GM18909 (cell line): ENCODE results near the gene KCTD16.

Experiments
- ATAC-seq: cut with Tn5 transposase; IDR thresholded peaks from one replicate; pipeline ENCODE4 v1.9.1; 2021; ENCODE audit warnings: mild to moderate bottlenecking; ENCODE audit not compliant: unreplicated experiment, poor library complexity

Gene KCTD16

DNA sequence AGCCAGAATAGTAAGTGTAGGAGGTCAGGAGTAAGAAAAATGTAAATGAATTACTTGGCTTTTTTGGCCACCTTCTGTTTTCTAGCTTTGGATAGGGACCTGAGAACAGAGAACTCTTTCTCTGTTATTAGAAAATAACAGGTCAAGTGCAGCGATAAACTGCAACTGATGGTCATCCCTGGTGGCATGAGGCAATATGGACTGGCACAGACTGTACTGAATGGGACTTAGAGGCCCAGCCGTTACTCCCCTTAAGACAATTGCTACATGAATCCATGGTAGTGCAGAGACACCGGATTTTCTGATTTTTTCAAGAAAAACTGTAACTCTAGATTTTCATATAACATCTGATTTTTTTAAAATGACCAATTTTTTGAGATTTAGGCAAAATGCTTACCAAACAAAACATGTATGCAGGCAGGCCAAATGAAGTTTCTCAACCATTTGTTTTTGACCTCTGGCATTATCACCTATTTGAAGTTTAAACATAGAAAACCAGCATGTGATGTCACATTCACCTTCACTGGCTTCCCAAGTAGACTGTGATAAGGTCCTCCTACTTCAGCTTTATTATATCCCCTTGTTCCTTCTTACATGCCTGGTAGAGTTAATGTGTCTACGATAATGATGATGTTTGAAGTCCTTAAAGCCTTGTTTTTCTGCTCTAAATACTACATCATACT is 262.6 kb downstream of the KCTD16 start:
- ATAC-seq: no peak

DNA sequence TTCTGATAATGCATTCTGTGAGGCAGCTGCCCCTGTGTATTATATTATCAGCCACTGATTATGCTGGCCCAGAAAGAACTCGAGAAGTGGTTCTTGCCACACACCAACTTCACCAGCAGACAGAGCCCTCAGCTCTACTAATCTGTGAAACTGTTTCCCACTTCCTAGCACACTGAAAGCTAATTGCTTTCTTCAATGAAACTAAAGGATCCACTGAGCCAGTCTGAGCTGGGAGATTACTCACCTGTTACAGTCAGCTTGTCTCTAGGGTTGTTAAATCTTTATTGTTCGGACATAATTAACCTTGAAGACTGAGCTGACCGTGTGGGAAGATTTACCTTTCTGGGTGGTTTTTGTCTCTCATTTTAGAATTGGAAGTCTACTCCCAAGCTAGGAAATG is 263.2 kb downstream of the KCTD16 start:
- ATAC-seq: no peak

DNA sequence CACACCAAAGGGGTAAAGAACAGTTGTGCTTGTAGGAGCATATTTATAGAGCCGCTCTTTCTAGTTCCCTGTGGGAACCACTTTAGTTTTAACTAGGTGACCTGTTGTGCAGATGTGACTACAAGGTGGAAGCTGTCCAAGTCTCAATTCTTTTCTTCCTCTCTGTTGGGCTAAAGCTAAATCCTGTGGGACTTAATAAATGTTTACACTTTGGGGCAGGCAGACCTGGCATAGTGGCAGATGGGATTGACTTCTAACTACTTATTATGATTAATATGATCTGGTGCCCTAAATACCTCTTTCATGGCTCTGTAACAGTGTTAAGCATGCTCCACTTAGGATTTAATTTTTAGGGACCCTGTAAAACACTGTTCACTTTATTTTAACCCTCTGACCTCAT is 265.3 kb downstream of the KCTD16 start:
- ATAC-seq: no peak

DNA sequence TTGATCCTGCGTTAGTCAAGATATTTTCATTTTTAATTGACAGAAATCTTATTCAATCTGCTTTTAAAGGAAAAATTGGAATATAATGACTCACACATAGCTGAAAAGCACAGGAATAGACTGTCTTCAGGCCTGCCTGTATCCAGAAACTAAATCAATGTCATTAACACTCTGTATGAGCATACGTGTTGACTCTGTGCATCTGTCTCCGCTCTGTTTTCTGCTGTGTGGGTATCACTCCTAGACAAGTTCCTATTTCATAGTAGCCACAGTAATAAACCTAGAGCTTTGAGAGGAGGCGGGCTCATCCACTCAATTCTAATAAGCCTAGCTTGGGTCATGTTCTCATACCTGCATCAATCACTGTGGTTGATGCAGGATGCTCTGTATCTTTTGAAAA is 267.6 kb downstream of the KCTD16 start:
- no peak for ATAC-seq

DNA sequence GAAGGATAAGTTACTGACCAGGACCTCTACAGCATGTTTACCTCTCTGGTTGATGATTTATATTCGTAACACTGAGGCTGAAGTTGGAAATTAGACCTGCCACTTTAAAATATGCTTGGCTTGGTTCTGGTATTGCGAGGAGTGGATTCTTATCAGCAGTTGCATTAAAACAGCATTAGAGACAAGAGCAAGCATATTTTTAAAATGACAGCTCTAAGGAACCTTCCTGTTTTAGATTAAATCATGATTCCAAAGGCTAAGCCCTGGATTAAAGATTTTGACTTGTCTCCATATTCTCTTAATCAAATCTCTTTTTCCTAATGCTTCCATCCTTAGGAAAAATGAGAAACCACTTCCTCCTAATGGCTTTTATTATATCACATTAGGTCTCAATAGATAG is 277.8 kb downstream of the KCTD16 start:
- ATAC-seq: no peak

DNA sequence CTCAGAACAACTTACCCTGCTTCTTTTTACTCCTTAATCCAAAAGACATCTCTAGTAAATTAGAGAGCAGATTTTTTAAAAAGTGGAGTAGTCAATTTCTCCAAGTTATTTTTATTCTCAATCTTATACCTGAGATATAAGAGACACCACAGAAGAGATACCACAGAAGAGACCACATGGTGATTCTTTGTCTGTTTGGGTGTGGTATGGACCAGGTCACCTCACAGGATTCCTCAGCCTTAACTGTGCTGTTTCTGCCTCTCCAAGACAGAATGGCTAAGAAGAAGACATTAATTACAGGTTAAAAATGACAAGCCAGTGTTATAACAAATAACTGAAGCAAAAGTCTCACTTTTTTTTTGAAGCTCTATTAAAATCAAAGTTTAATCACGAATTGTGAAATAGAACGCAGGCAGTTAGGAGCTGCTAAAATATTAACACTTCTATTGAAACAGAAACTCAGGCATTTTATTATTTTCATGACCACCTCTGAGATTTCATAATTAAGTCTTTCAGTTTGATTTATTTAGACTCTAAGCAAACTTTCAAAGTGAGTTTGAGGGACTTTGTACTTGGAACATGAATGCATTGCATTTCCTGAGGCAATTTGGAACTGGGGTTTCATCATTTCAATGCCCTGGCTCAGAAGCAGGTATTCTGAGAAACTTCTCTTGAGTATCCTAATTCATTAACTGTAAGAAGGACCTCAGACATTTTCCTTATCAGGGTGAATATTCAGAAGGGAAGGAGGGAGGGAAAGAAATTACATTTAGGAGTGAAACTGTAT is 280.7 kb downstream of the KCTD16 start:
- ATAC-seq: no peak

DNA sequence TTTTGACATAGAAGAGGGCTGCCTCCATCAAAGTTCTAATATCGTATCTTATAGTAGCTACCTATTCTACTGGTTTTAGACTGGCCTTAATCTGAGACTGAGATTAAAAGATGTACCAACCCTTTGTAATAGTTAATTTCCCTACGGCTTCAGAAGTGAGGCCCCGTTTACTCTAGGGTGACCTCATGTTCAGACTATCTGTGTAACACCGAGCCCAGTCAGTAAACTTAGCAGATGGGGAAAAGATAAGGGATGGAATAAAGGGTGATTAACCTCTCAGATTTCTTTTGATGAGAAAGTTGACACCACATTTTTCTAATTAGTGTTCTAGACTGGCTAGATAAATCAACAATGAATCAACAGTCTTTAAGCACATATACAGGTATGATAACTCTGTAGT is 283.1 kb downstream of the KCTD16 start:
- no peak for ATAC-seq

DNA sequence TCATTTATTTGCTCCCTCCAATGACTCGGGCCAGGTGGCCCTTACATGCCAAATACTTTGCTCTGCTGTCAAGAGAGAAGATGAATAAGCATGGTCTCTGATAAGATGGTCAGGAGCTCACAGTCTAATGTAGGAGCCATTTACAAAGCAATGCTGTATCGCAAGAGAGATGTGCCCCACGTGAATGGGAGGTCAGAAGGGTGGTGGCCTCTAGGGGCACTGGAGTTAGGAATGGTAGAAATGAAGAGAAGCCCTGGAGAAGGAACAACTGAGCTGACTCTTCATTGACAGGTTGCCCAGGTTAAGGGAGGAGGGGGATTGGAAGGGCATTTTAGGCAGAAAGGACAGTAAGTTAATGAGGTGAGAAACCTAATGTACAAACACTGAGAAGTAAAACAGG is 286.5 kb downstream of the KCTD16 start:
- ATAC-seq: no peak

DNA sequence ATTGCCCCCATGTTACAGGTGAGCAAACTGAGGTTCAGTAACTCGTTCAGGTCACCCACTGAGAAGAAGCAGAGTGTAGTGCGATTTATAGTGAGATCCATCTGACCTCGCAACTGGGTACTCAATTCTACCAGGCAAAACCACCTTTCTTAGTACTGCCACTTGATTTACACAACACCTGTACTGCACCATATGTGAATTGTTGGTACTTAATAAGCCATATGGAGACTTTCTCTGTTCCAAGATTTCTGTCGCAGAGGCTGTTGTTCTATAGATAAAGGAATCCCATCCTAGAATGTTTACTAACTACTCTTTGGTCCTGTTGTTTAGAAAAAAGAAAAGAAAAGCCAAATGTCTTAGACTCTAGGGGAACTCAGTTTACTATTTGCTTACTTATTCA is 287.5 kb downstream of the KCTD16 start:
- ATAC-seq: no peak

DNA sequence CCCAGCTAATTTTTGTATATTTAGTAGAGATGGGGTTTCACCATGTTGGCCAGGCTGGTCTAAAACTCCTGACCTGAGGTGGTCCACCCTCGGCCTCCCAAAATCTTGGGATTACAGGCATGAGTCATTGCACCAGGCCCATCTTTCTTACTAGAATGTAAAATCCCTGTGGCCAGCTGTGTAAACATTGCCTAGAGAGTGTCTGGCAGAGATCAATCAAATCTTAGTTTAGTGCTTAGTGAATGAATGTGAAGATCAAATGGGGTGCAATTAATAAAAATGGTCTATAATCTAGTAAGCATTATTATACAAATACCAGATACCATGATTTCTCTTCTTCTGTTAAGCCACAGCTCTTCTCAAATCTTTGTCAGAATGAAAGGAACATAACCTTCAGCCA is 289.9 kb downstream of the KCTD16 start:
- ATAC-seq: no peak

DNA sequence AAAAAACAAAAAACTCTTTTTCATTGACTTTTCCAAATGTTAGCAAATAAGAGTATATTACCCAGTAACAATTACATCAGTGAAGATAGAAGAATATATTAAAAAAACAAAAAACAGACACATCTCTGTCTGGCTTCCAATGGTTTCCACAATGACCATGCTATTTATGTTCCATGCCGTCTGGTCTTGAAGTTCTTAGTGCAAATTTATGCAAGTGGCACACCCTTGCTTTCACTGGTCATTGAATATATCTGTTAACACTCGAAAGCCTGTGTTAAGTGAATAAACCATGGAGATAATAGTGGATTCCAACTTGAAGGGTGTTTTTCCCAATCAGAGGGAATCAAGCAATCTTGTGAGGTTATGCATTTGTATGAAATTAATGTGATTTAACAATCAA is 291.9 kb downstream of the KCTD16 start:
- no peak for ATAC-seq

DNA sequence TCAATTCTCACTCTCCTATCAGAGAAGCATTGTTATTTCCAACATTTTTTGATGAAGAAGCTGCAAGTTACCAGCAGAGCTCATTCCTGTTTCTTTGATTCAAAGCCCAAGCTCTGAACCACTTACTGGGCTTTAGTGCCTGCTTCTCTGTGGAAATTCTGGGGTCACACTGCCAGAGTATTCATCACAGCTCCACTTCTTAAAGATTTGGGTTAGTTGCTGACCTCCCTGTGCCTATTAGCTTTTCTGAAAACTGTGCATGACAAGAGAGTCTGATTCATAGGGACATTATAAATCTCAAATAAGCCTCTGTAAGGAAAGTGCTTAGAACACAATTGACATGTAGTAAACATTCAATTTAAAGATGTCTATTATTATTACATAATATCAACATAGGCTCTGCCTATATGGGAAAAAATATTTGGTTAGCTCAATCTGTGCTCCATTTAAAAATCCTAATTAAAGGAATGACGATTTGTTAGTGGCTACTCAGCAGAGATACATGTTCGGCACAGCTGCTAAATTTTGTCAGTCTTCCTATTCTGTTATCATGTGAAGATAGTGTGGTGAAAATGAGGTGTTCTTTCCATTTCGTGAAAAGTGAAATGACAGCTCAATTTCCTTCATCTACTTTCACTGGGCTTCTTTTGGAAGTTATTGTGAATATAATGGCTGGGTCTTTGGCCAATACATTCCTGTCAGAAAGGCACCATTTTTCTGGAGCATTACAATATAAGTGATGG is 293.0 kb downstream of the KCTD16 start:
- ATAC-seq: no peak

DNA sequence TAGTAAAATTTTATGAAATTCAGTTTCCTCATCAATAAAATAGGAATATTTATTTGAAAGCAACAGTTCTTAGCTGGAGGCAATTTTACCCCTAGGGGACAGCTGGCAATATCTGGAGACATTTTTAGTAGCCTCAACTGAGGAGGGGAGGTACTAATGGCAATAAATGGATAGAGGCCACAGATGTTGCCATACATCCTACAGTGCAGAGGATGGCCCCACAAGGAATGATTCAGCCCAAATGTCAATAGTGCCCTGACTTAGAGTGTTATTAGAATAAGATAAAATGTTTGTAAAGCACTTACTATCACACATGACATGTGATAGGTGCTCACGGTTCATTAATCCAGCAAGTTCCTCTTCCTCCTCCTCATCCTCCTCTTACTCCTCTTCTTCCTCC is 293.6 kb downstream of the KCTD16 start:
- no peak for ATAC-seq

DNA sequence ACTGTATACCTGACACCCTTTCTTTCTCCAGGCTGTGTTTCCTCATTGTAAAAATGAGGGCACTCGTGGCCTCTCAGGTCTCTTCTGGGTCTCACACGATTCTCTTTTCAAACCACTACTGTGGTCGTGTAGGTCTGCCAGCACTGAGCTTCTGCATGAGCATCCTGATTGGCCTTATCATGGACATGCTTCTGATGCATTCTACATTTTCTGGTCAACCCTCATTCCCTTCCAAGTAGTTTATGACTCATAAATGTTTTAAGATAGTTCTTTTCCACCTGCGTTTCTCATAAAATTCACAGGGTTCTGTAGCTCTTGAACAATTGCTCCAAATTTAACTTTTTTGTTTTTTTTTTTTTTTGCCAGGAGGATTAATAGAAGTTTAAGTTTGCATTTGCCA is 294.8 kb downstream of the KCTD16 start:
- ATAC-seq: no peak

DNA sequence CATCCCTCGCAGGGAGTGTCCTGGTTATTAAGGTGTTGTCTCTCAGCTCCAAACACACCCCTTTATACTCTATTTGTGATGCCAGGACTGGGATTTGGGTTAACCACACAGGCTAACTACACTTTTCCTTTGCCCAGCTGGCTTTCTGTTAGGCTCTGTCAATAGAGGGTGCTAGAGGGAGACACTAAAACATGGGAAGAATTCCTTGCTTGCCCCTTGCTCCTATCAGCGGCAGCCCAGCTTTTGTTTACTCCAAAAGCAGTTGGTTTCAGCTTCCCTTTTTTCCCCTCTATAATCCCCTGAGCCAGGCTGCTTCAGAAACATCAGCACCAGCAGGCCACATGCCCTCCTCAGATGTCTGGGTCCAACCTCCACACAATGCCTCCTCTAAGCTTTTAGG is 297.1 kb downstream of the KCTD16 start:
- ATAC-seq: no peak

DNA sequence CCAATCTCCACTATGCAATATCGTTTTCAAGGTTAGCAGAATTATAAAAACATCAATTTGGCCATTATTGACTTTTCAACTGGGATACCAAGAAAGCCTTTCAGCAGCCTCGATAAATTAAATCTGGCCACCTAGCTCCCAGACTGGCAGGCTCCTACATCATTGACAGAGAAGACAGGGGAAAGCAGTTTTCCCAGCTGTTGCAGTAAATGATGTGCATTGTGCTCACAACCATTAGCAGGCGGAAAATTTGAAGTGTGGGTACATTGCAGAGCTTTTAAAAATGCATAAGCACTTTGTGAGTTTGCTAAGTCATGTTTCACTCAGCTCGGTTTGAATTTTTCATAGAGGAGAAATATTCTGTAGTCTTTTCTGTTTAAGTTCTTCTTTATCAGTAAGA is 297.9 kb downstream of the KCTD16 start:
- no peak for ATAC-seq

DNA sequence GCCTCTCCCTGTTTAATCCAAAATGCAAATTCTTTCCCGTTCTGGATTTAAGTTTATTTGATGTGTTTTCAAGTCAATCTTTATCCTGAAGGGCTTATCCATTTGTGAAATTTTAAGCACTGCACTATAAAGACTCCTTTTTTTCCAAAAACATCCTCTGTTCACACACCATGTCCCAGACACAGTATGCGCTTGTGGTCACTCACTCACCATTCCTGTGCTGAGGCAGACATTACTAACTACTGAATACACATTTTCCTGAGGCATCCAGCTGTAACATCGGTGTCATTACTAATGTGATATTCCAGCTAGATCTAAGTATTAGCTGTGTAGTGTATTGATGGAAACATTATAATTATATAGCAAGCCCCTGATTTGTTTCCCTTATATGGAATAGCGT is 298.4 kb downstream of the KCTD16 start:
- no peak for ATAC-seq

DNA sequence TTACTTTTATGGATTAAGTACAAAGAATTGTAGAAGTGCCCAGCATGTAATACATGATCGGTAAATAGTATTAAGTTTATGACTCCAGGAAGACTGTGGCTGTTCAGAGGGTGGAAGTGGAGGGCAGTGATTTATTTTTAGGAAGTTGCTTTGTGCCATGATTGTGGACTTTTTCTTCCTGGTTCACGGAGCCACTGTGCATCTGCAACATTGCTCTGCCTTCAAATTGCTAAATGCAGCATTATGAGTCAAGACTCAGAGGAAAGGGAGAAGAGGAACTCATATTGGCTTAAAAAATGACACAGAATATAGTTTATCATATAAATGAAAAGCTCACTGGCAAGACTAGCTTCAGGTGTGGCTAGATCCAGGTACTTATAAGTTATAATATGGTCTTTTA is 301.5 kb downstream of the KCTD16 start:
- ATAC-seq: no peak

DNA sequence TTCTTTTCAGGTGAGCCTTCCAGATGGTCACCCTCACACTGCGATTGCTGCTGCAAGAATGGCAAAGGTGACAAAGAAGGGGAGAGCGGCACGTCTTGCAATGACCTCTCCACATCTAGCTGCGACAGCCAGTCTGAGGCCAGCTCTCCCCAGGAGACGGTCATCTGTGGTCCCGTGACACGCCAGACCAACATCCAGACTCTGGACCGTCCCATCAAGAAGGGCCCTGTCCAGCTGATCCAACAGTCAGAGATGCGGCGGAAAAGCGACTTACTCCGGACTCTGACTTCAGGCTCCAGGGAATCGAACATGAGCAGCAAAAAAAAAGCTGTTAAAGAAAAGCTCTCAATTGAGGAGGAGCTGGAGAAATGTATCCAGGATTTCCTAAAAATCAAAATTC is 303.0 kb downstream of the KCTD16 start:
- ATAC-seq: no peak

DNA sequence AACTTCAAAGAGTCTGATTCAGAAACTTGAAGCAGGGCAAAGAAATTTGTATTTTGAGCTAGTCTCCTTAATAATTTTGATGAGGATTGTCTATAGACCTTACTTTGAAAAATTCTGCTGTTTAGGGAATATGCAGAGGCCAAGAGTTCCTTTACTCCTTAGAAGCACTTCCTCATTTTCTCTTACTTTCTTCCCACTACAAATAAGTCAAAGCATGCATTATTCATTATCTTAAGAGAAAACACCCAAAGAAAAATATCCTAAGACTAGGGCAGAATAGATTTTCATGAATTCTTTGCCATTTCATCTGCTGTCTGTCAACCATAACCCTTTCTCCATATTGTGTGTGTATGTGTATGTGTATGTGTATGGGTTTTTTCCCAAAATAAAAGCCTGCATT is 307.9 kb downstream of the KCTD16 start:
- ATAC-seq: no peak

DNA sequence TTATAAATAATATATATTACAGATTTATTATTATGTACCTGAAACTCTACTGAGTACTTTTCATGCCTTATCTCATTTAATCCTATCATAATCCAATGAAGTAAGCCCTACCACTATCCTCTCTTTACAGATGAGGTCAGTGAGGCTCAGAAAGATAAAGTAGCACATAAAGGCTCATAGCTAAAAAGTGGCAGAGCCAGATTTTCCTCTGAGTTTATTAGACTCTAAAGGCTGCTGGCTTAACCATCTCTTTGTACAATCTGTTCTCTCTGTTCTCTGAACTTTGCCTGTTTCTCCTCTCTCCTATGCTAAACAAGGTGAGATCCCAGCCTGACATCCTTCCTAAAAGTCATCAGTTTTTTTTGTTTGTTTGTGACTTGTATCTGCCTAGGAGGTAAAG is 311.2 kb downstream of the KCTD16 start:
- ATAC-seq: no peak
